H1 (cell line): ENCODE data around the gene MPDZ.

Source experiments
- CEBPB ChIP-seq: IDR thresholded peaks from 2 replicates; pipeline ENCODE4 v1.6.1; 2012; ENCODE audit warnings: low read depth, low read length
- EZH2 ChIP-seq: fragments of 200-600 bp; sonication (generic); IDR thresholded peaks from 2 replicates; pipeline ENCODE4 v1.7.1; 2012; ENCODE audit warnings: low read depth, mild to moderate bottlenecking, moderate library complexity, low read length, inconsistent platforms; ENCODE audit not compliant: severe bottlenecking
- JUND ChIP-seq: IDR thresholded peaks from 2 replicates; pipeline ENCODE4 v1.6.1; 2011; ENCODE audit warnings: mild to moderate bottlenecking, improper control_type of control experiment, low read length
- KDM1A ChIP-seq: fragments of 200-600, 300-600 bp; sonication (generic); IDR thresholded peaks from 2 replicates; pipeline ENCODE4 v1.7.1; 2016; ENCODE audit warnings: mild to moderate bottlenecking, low read length, borderline replicate concordance
- RAD21 ChIP-seq, 2 experiments: IDR thresholded peaks in 1 of 2; conservative IDR thresholded peaks in 1 of 2; 2 replicates each; pipeline ENCODE4 v1.6.1; 2011; ENCODE audit warnings: low read depth in 2 of 2, low read length in 2 of 2, improper control_type of control experiment in 1 of 2, inconsistent platforms in 1 of 2, mild to moderate bottlenecking in 1 of 2, moderate library complexity in 1 of 2
- RFX5 ChIP-seq: IDR thresholded peaks from 2 replicates; pipeline ENCODE4 v1.6.1; 2011; ENCODE audit warnings: low read depth, low read length, improper control_type of control experiment, borderline replicate concordance
- SP2 ChIP-seq: IDR thresholded peaks from 2 replicates; pipeline ENCODE4 v1.6.1; 2012; ENCODE audit warnings: mild to moderate bottlenecking, low read length, inconsistent platforms
- YY1 ChIP-seq: IDR thresholded peaks from 2 replicates; pipeline ENCODE4 v1.6.1; 2011; ENCODE audit warnings: low read depth, mild to moderate bottlenecking, low read length
- TF ChIP-seq, protein P1 (sequence below), 3 experiments: IDR thresholded peaks; 1 replicate in 2 of 3; 2 replicates in 1 of 3; pipeline versions ENCODE4 v1.5.1 to v1.6.1; 2011; ENCODE audit warnings: low read length in 3 of 3, mild to moderate bottlenecking in 3 of 3, inconsistent platforms in 2 of 3, low read depth in 1 of 3, moderate library complexity in 1 of 3; ENCODE audit not compliant: insufficient read depth in 1 of 3; ENCODE audit errors: control extremely low read depth in 1 of 3
- TF ChIP-seq, protein P2 (sequence below): IDR thresholded peaks from 2 replicates; pipeline ENCODE4 v1.6.1; 2011; ENCODE audit warnings: low read length, improper control_type of control experiment
- TF ChIP-seq, protein P3 (sequence below): IDR thresholded peaks from 2 replicates; pipeline ENCODE4 v1.6.1; 2012; ENCODE audit warnings: inconsistent platforms

DNA sequence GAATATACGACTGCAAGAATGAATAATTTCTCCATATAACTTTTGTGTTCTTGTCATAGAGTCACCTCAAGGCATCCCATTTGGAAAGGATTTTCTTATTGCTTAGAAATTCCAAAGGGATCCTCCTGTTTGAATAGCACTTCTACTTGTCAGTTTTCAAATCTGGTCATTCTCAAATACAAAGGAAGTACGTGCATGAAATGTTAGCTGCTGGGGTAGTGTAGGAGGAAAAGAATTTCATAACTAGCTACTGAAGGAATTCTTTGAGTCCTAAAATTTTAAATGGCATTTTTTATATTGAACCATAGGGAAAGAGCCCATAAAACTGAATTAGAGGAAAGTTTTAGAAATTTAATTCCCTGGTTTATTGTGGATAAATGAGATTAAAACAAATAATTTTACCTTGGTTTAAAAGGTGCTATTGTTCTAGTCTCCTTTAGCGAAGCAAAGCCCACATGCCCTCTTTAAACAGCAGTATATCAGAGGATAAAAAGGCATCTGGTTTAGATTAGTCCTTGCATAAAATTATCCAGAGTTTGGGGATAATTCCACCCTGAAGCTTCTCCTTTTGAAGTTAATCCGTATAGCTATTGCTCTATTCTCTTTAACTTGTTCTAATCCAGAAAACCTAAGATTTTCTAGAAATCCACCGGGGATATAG is 2.0 kb upstream of the MPDZ start:
- TF ChIP-seq, protein P1, sequence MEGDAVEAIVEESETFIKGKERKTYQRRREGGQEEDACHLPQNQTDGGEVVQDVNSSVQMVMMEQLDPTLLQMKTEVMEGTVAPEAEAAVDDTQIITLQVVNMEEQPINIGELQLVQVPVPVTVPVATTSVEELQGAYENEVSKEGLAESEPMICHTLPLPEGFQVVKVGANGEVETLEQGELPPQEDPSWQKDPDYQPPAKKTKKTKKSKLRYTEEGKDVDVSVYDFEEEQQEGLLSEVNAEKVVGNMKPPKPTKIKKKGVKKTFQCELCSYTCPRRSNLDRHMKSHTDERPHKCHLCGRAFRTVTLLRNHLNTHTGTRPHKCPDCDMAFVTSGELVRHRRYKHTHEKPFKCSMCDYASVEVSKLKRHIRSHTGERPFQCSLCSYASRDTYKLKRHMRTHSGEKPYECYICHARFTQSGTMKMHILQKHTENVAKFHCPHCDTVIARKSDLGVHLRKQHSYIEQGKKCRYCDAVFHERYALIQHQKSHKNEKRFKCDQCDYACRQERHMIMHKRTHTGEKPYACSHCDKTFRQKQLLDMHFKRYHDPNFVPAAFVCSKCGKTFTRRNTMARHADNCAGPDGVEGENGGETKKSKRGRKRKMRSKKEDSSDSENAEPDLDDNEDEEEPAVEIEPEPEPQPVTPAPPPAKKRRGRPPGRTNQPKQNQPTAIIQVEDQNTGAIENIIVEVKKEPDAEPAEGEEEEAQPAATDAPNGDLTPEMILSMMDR (IDR thresholded peaks at IDR 0.05; ENCODE audit: control extremely low read depth in 1 of 3, insufficient read depth in 1 of 3, low read depth in 1 of 3, low read length in 3 of 3) = no peak
- TF ChIP-seq, protein P2, sequence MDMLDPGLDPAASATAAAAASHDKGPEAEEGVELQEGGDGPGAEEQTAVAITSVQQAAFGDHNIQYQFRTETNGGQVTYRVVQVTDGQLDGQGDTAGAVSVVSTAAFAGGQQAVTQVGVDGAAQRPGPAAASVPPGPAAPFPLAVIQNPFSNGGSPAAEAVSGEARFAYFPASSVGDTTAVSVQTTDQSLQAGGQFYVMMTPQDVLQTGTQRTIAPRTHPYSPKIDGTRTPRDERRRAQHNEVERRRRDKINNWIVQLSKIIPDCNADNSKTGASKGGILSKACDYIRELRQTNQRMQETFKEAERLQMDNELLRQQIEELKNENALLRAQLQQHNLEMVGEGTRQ = no peak
- no peak for TF ChIP-seq CEBPB
- TF ChIP-seq KDM1A = no peak
- TF ChIP-seq RFX5 = no peak
- no peak for TF ChIP-seq JUND
- TF ChIP-seq SP2 = no peak
- TF ChIP-seq EZH2 = no peak
- TF ChIP-seq YY1 = no peak
- no peak for TF ChIP-seq RAD21 (IDR thresholded peaks at IDR 0.05 in 1 of 2, conservative IDR thresholded peaks at IDR 0.05 in 1 of 2; ENCODE audit: low read depth in 2 of 2, low read length in 2 of 2)
- TF ChIP-seq, protein P3, sequence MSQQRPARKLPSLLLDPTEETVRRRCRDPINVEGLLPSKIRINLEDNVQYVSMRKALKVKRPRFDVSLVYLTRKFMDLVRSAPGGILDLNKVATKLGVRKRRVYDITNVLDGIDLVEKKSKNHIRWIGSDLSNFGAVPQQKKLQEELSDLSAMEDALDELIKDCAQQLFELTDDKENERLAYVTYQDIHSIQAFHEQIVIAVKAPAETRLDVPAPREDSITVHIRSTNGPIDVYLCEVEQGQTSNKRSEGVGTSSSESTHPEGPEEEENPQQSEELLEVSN = no peak
